ENCODE data around the gene PTPRN2. TPM values are rescaled to one million over a fixed set of nuclear protein-coding genes. Genes with fewer than 3 reads are reported as not detected.

The PTPRN2 gene
- total RNA-seq, 3 donors from 2014 or later: 0.43 to 0.66 (median 0.63) TPM

- Mint-ChIP-seq H3K4me1 (ENCODE audit: low read depth) (no peaks in the 10 kb centered on the region), H3K9me3 (no peaks in the 10 kb centered on the region), H3K4me3 (no peak overlapping the region), H3K27me3 (ENCODE audit: low read depth) (no peaks in the 10 kb centered on the region), H3K36me3 (ENCODE audit: insufficient read depth) (no peaks in the 10 kb centered on the region)
- DNase-seq: no peak
- ATAC-seq: no peak
Observed at GRCh38 chr7:158246272-158246959, 341.2 kb downstream of the PTPRN2 start.

DNA sequence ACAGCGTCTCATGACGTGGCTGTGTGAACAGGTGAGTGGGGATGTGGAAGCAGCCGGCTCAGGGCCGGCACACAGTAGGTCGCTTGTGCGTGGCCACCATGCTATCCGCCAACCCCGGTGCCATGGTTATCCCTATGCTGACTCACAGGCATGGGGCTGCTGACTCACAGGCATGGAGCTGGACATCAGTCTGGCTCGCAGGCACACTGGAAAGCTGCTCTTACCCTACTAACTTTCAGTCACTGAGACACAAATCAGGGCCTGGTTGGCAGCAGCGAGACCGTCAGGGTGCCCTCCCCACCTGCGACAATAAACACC lies 341.9 kb downstream of the PTPRN2 start:
- no peaks in the 10 kb centered on the region for H3K27me3 Mint-ChIP-seq (ENCODE audit: low read depth)
- H3K9me3 Mint-ChIP-seq: no peaks in the 10 kb centered on the region
- no peaks in the 10 kb centered on the region for H3K4me1 Mint-ChIP-seq (ENCODE audit: low read depth)
- no peak for ATAC-seq
- H3K4me3 Mint-ChIP-seq: no peak overlapping the region
- no peak for DNase-seq
- no peaks in the 10 kb centered on the region for H3K36me3 Mint-ChIP-seq (ENCODE audit: insufficient read depth)

DNA sequence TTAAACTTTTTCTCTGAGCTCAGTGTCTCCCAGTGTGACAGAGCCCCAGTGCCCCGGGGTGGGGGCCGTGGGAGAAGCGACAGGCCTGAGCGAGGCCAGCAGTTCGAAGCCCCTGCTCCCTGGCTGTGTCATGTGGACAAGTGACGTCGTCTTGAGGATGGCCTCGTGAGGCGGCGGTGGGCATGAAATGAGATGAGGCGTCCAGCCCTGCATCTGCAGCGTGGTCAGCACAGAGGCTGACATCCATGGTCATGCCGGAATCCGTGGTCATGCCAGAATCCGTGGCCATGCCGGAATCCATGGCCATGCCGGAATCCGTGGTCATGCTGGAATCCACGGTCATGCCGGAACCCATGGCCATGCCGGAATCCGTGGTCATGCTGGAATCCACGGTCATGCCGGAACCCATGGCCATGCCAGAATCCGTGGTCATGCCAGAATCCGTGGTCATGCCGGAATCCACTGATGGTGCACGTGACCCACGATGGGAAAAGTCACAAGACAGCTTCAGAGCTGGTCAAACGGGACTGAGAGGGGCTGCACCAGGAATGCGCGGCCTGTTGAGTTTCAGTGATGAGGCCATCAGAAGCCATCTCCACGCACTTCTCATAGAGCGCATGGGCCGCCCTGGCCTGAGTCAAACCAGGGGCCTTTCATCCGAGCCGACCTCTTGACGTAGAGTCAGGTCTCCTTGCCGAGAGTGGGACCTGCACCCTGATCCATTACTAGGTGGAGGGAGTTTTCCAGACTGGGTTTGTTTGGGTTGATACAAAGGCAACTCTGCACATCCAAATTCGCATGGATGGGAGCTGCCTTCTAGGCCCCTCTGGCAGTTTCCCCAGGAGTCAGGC lies 342.5 kb downstream of the PTPRN2 start:
- Mint-ChIP-seq H3K27me3 (ENCODE audit: low read depth) (no peaks in the 10 kb centered on the region), H3K36me3 (ENCODE audit: insufficient read depth) (no peaks in the 10 kb centered on the region), H3K4me1 (ENCODE audit: low read depth) (no peaks in the 10 kb centered on the region), H3K9me3 (no peaks in the 10 kb centered on the region), H3K4me3 (no peak overlapping the region)
- no peak for ATAC-seq
- DNase-seq: no peak

GRCh38 chr7:158244430-158244829 lies 343.2 kb downstream of the PTPRN2 start:
- Mint-ChIP-seq H3K9me3 (no peaks in the 10 kb centered on the region), H3K27me3 (ENCODE audit: low read depth) (no peaks in the 10 kb centered on the region), H3K4me3 (no peak overlapping the region), H3K36me3 (ENCODE audit: insufficient read depth) (no peaks in the 10 kb centered on the region), H3K4me1 (ENCODE audit: low read depth) (no peaks in the 10 kb centered on the region)
- ATAC-seq (no peak), DNase-seq (no peak)

- no peaks in the 10 kb centered on the region for H3K9me3 Mint-ChIP-seq
- H3K27me3 Mint-ChIP-seq (ENCODE audit: low read depth): no peaks in the 10 kb centered on the region
- H3K36me3 Mint-ChIP-seq (ENCODE audit: insufficient read depth): no peaks in the 10 kb centered on the region
- no peak for DNase-seq
- ATAC-seq: no peak
- no peak overlapping the region for H3K4me3 Mint-ChIP-seq
- H3K4me1 Mint-ChIP-seq (ENCODE audit: low read depth): no peaks in the 10 kb centered on the region
Observed at GRCh38 chr7:158241919-158242318, 345.7 kb downstream of the PTPRN2 start.

GRCh38 chr7:158240801-158241200 lies 346.8 kb downstream of the PTPRN2 start:
- ATAC-seq (no peak), DNase-seq (no peak)
- H3K9me3 Mint-ChIP-seq: no peaks in the 10 kb centered on the region
- H3K36me3 Mint-ChIP-seq (ENCODE audit: insufficient read depth): no peaks in the 10 kb centered on the region
- H3K4me3 Mint-ChIP-seq: no peak overlapping the region
- H3K27me3 Mint-ChIP-seq (ENCODE audit: low read depth): no peaks in the 10 kb centered on the region
- H3K4me1 Mint-ChIP-seq (ENCODE audit: low read depth): no peaks in the 10 kb centered on the region

DNA sequence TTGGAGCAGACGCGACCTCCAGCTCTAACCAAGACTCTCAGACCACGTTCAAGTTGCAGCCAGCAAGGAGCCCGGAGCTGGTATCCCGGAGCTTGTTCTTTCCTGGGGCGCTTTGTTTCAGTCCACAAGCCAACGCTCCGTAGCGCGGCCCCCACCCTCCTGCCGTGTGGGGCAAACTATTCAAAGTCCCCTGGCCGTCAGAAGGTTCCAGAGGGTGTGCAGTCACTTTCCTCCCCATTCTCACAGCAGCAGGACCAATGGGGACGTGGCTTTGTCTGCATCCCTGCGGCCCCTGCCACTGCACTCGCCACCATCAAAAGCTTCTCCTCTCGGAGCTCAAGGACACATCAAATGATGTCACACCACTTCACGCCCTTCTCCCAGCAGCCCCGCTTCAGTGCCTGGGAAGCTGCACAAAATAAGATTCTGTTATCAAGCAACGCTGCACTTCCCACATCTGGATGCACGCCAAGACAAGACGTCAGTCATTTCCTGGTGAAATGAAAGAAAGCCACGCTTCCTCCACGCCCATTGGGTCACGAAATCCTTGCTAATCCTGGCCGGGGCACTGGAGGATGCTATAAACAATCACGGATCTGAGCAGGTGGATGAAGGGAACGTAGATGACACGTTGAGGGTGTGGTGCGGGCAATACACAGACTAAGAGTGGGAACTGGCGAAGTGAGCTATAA lies 348.2 kb downstream of the PTPRN2 start:
- DNase-seq: no peak
- Mint-ChIP-seq H3K4me3 (no peak overlapping the region), H3K27me3 (ENCODE audit: low read depth) (no peaks in the 10 kb centered on the region), H3K4me1 (ENCODE audit: low read depth) (no peaks in the 10 kb centered on the region), H3K9me3 (peaks cover 5% of the 10 kb centered on the region), H3K36me3 (ENCODE audit: insufficient read depth) (no peaks in the 10 kb centered on the region)
- no peak for ATAC-seq

DNA sequence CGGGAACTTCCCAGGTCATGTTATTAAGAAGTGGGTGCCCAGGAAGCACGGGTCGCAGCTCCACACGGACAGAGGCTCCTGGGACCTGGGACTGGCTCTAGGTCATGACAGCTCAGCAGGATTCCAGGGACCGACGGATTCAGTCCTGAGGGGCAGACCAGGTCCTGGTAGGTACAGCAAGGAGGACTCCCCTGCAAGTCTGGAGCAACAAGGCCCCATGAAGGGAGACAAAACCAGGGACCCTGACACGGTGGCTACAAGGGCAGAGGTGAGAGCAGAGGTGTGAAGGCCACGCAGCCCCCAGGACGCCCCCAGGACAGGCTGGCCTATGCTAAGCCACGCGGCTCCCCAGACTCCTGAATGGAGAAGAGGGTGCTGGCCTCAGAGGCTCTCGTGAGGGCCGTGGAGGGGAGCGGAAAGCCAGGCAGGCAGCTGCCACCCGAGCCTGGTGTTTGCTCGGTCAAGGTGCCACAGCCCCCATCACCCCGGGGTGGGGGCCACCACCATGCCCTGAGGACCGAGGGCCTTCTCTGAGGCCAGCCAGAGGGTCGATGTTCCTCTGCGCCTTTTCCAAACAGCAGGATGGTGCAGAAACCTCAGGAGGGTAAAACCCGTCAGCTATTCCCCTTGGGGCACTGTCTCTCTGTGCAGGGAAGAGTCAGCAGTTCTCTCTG lies 348.9 kb downstream of the PTPRN2 start:
- H3K4me1 Mint-ChIP-seq (ENCODE audit: low read depth): no peaks in the 10 kb centered on the region
- no peak for ATAC-seq
- H3K36me3 Mint-ChIP-seq (ENCODE audit: insufficient read depth): no peaks in the 10 kb centered on the region
- H3K27me3 Mint-ChIP-seq (ENCODE audit: low read depth): no peaks in the 10 kb centered on the region
- H3K4me3 Mint-ChIP-seq: no peak overlapping the region
- H3K9me3 Mint-ChIP-seq: peaks cover 11% of the 10 kb centered on the region
- DNase-seq: no peak

GRCh38 chr7:158237672-158238335 lies 349.8 kb downstream of the PTPRN2 start:
- H3K4me3 Mint-ChIP-seq: no peak overlapping the region
- H3K36me3 Mint-ChIP-seq (ENCODE audit: insufficient read depth): no peaks in the 10 kb centered on the region
- ATAC-seq (no peak), DNase-seq (no peak)
- peaks cover 11% of the 10 kb centered on the region for H3K9me3 Mint-ChIP-seq
- no peaks in the 10 kb centered on the region for H3K4me1 Mint-ChIP-seq (ENCODE audit: low read depth)
- H3K27me3 Mint-ChIP-seq (ENCODE audit: low read depth): no peaks in the 10 kb centered on the region

DNA sequence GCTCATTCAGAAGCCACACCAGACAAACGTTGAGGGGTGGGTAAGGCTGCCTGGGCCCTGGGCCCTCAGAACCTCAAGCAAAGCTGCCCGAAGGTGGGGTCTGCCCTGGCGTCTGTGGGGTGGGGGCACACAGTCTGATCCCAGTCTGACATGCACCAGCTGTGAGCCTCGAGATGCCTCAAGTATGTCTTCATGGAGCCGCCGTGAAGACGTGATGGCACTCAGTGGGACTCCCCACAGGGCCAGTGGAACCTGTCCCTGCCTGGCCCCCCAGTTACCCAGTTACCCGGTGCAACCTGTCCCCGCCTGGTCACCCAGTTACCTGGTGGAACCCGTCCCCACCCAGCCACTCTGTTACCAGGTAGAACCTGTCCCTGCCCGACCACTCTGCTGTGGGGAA lies 351.2 kb downstream of the PTPRN2 start:
- DNase-seq (no peak), ATAC-seq (no peak)
- Mint-ChIP-seq H3K9me3 (peaks cover 11% of the 10 kb centered on the region), H3K4me1 (ENCODE audit: low read depth) (no peaks in the 10 kb centered on the region), H3K27me3 (ENCODE audit: low read depth) (no peaks in the 10 kb centered on the region), H3K4me3 (no peak overlapping the region), H3K36me3 (ENCODE audit: insufficient read depth) (no peaks in the 10 kb centered on the region)

DNA sequence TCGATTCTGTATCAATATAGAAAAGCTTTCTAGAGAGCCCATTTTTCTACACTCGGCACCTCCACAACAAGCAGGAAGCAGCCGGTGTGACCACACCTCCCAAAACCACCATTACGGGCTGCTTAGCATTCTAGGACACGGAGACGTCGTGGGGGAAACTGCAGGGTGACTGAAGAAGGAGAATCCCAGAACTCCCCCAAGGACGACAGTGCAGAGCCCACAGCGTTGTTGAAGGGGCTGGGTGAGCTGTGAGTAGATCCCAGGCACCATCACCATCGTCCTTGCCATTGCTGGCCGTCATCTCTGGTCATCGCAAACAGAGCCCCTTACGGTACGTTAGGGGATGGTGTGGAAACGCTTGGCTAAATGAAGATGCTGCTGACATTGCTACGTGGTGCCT lies 351.8 kb downstream of the PTPRN2 start:
- peaks cover 11% of the 10 kb centered on the region for H3K9me3 Mint-ChIP-seq
- ATAC-seq (no peak), DNase-seq (no peak)
- no peak overlapping the region for H3K4me3 Mint-ChIP-seq
- H3K4me1 Mint-ChIP-seq (ENCODE audit: low read depth): no peaks in the 10 kb centered on the region
- no peaks in the 10 kb centered on the region for H3K27me3 Mint-ChIP-seq (ENCODE audit: low read depth)
- H3K36me3 Mint-ChIP-seq (ENCODE audit: insufficient read depth): no peaks in the 10 kb centered on the region

- peaks cover 2% of the 10 kb centered on the region for H3K27me3 Mint-ChIP-seq (ENCODE audit: low read depth)
- H3K4me1 Mint-ChIP-seq (ENCODE audit: low read depth): no peaks in the 10 kb centered on the region
- DNase-seq: no peak
- no peak for ATAC-seq
- H3K36me3 Mint-ChIP-seq (ENCODE audit: insufficient read depth): no peaks in the 10 kb centered on the region
- no peak overlapping the region for H3K4me3 Mint-ChIP-seq
- peaks cover 26% of the 10 kb centered on the region for H3K9me3 Mint-ChIP-seq
Observed at GRCh38 chr7:158229945-158230344, 357.7 kb downstream of the PTPRN2 start.

DNA sequence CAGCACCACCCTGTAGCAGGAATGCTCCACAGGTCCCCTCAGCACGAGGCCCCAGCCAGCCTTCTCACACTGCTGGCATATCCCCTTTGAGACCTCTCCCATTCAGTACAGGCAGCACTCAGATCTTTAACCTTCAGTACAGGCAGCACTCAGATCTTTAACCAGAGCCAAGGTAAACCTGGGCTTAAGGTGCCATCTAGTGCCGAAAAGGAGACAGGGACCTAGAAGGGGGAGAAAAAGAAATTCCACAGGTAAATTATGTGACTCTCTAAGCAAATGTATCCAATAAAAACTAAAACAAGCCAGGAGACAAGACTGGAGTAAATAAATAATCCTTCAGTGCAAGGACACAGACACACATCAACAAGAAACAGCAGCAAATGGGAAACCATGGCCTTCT lies 358.6 kb downstream of the PTPRN2 start:
- no peak overlapping the region for H3K4me3 Mint-ChIP-seq
- no peaks in the 10 kb centered on the region for H3K4me1 Mint-ChIP-seq (ENCODE audit: low read depth)
- H3K9me3 Mint-ChIP-seq: peaks cover 24% of the 10 kb centered on the region
- DNase-seq (no peak), ATAC-seq (no peak)
- peaks cover 2% of the 10 kb centered on the region for H3K27me3 Mint-ChIP-seq (ENCODE audit: low read depth)
- H3K36me3 Mint-ChIP-seq (ENCODE audit: insufficient read depth): no peaks in the 10 kb centered on the region

DNA sequence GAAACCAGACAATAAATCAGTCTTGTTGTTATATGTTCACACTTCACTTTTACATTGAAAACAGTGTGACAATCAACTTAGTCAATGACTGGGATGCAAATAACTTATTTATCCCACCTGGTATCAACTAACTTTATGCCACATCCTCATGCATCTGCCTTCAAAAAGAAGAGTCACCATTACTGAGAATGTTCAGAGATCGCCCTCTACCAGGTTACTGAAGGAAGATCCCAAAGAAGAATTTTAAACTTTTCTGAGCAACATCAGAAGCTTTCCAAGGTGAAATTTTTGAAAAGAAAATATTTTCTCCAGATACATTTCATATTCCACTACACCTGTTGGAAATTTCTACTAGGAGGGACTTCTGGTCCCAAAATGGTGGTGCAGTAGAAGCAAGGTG lies 359.5 kb downstream of the PTPRN2 start:
- H3K4me1 Mint-ChIP-seq (ENCODE audit: low read depth): no peaks in the 10 kb centered on the region
- ATAC-seq: no peak

More for the DNA sequence above, 359.5 kb downstream of the PTPRN2 start:
- peaks cover 23% of the 10 kb centered on the region for H3K9me3 Mint-ChIP-seq
- peaks cover 2% of the 10 kb centered on the region for H3K27me3 Mint-ChIP-seq (ENCODE audit: low read depth)
- no peaks in the 10 kb centered on the region for H3K36me3 Mint-ChIP-seq (ENCODE audit: insufficient read depth)
- no peak overlapping the region for H3K4me3 Mint-ChIP-seq
- DNase-seq: no peak

Data from activated T-cell treated with anti-CD3 and anti-CD28 coated beads, Interleukin-2, amount 50 U/mL, for 4 hours (primary cell).